Measurements from ENCODE around the gene VAT1L. TPM values are rescaled to one million over a fixed set of nuclear protein-coding genes. Genes with fewer than 3 reads are reported as not detected.

The VAT1L gene
- total and polyA plus RNA-seq, 10 of the 15 experiments (the other 5 are each of a cell fraction or from before 2014, with no cell fraction given): 0.06 to 0.18 (median 0.10) TPM; not detected in 5

DNA sequence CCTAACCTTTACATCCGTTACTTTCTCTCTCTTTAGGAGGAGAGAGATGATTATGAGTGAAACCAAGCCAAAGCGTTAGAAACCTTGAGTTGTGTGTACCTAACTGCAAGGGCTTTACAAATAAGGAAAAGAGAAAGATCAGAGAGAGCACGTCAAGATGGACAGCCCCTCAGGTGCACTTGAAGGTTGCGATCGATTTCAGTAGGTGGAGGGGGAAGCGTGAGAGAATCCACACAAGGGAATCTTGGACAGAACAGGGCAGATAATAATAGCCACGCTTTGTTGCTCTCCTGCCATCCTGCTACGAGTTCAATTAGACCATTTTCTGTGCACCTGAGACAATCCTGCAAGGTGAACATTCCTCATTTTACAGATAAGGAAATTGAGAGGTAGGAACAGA, 78.4 kb downstream of the VAT1L start:
- no peak overlapping the region for H3K4me3 ChIP-seq
- no peak overlapping the region for H3K4me2 ChIP-seq (ENCODE audit: control insufficient read depth, insufficient read depth)
- H3K4me1 ChIP-seq (ENCODE audit: control insufficient read depth, insufficient read depth, low read length): peaks cover 6% of the 10 kb centered on the region
- H2AFZ ChIP-seq (ENCODE audit: control insufficient read depth, low read depth, low read length): no peak overlapping the region
- H3K36me3 ChIP-seq (ENCODE audit: control insufficient read depth in 2 of 2, insufficient read depth in 2 of 2, low read length in 1 of 2): no peaks in the 10 kb centered on the region
- no peak for DNase-seq (ENCODE audit: low read depth, low spot score)
- ChIA-PET POLR2A (no interaction called here), RAD21 (ENCODE audit: unreplicated experiment) (no interaction called here), SMC1A (ENCODE audit: uncharacterized antibody, unreplicated experiment) (no interaction called here), CTCF (no interaction called here)
- H3K9me3 ChIP-seq (replicated peaks; ENCODE audit: control insufficient read depth, insufficient read depth, low read length): no peaks in the 10 kb centered on the region
- WGBS (ENCODE audit: insufficient coverage, insufficient replicate concordance, low lambda C conversion rate, missing lambda C conversion rate): 48% methylated on average over 8 of the region's 8 CpGs
- H3K27ac ChIP-seq (ENCODE audit: control insufficient read depth, insufficient read depth): no peak overlapping the region
- no peaks in the 10 kb centered on the region; a peak in 1 of 4 replicates for H3K27me3 ChIP-seq (replicated peaks in 1 of 2; ENCODE audit: control insufficient read depth in 2 of 2, insufficient read depth in 2 of 2, low read length in 1 of 2)
- no peaks in the 10 kb centered on the region for H4K20me1 ChIP-seq (ENCODE audit: control insufficient read depth, insufficient read depth)
- FAIRE-seq: no peak
- intact Hi-C loops (cut with micrococcal nuclease; ENCODE audit: unreplicated experiment) (no loop called here), in situ Hi-C loops (cut with MboI) (no loop called here)
- ATAC-seq: no peak
- H3K79me2 ChIP-seq (ENCODE audit: control insufficient read depth, insufficient read depth, low read length): no peaks in the 10 kb centered on the region
- no TSS peak for BruUV-seq (replicated peaks)
- no peak overlapping the region for H3K9ac ChIP-seq (ENCODE audit: control insufficient read depth, insufficient read depth, low read length)
- TF ChIP-seq KAT2A (conservative IDR thresholded peaks at IDR 0.05; ENCODE audit: control insufficient read depth, low read depth, low read length) (no peak), ZNF384 (IDR thresholded peaks at IDR 0.05; ENCODE audit: borderline replicate concordance, low read depth, low read length) (no peak), PAX5 (IDR thresholded peaks at IDR 0.05; ENCODE audit: borderline replicate concordance, low read depth, low read length) (no peak), BHLHE40 (IDR thresholded peaks at IDR 0.05; ENCODE audit: borderline replicate concordance in 1 of 2, low read depth in 2 of 2, low read length in 1 of 2) (no peak), CHD4 (IDR thresholded peaks at IDR 0.05) (no peak), MXI1 (IDR thresholded peaks at IDR 0.05; ENCODE audit: low read depth, low read length) (no peak), ZNF207 (IDR thresholded peaks at IDR 0.05; ENCODE audit: borderline replicate concordance) (no peak), RB1 (IDR thresholded peaks at IDR 0.05; ENCODE audit: borderline replicate concordance) (no peak), TBL1XR1 (IDR thresholded peaks at IDR 0.05; ENCODE audit: low read depth, low read length) (no peak)
- TF ChIP-seq, protein P1, sequence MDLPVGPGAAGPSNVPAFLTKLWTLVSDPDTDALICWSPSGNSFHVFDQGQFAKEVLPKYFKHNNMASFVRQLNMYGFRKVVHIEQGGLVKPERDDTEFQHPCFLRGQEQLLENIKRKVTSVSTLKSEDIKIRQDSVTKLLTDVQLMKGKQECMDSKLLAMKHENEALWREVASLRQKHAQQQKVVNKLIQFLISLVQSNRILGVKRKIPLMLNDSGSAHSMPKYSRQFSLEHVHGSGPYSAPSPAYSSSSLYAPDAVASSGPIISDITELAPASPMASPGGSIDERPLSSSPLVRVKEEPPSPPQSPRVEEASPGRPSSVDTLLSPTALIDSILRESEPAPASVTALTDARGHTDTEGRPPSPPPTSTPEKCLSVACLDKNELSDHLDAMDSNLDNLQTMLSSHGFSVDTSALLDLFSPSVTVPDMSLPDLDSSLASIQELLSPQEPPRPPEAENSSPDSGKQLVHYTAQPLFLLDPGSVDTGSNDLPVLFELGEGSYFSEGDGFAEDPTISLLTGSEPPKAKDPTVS (IDR thresholded peaks at IDR 0.05; ENCODE audit: low read depth, low read length): no peak
- TF ChIP-seq, protein P2, sequence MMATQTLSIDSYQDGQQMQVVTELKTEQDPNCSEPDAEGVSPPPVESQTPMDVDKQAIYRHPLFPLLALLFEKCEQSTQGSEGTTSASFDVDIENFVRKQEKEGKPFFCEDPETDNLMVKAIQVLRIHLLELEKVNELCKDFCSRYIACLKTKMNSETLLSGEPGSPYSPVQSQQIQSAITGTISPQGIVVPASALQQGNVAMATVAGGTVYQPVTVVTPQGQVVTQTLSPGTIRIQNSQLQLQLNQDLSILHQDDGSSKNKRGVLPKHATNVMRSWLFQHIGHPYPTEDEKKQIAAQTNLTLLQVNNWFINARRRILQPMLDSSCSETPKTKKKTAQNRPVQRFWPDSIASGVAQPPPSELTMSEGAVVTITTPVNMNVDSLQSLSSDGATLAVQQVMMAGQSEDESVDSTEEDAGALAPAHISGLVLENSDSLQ (IDR thresholded peaks at IDR 0.05): no peak
- TF ChIP-seq, protein P3, sequence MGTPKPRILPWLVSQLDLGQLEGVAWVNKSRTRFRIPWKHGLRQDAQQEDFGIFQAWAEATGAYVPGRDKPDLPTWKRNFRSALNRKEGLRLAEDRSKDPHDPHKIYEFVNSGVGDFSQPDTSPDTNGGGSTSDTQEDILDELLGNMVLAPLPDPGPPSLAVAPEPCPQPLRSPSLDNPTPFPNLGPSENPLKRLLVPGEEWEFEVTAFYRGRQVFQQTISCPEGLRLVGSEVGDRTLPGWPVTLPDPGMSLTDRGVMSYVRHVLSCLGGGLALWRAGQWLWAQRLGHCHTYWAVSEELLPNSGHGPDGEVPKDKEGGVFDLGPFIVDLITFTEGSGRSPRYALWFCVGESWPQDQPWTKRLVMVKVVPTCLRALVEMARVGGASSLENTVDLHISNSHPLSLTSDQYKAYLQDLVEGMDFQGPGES (IDR thresholded peaks at IDR 0.05): no peak
- TF ChIP-seq, protein P4, sequence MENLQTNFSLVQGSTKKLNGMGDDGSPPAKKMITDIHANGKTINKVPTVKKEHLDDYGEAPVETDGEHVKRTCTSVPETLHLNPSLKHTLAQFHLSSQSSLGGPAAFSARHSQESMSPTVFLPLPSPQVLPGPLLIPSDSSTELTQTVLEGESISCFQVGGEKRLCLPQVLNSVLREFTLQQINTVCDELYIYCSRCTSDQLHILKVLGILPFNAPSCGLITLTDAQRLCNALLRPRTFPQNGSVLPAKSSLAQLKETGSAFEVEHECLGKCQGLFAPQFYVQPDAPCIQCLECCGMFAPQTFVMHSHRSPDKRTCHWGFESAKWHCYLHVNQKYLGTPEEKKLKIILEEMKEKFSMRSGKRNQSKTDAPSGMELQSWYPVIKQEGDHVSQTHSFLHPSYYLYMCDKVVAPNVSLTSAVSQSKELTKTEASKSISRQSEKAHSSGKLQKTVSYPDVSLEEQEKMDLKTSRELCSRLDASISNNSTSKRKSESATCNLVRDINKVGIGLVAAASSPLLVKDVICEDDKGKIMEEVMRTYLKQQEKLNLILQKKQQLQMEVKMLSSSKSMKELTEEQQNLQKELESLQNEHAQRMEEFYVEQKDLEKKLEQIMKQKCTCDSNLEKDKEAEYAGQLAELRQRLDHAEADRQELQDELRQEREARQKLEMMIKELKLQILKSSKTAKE (IDR thresholded peaks at IDR 0.05; ENCODE audit: low read depth, poor library complexity, severe bottlenecking): no peak
- TF ChIP-seq, protein P5, sequence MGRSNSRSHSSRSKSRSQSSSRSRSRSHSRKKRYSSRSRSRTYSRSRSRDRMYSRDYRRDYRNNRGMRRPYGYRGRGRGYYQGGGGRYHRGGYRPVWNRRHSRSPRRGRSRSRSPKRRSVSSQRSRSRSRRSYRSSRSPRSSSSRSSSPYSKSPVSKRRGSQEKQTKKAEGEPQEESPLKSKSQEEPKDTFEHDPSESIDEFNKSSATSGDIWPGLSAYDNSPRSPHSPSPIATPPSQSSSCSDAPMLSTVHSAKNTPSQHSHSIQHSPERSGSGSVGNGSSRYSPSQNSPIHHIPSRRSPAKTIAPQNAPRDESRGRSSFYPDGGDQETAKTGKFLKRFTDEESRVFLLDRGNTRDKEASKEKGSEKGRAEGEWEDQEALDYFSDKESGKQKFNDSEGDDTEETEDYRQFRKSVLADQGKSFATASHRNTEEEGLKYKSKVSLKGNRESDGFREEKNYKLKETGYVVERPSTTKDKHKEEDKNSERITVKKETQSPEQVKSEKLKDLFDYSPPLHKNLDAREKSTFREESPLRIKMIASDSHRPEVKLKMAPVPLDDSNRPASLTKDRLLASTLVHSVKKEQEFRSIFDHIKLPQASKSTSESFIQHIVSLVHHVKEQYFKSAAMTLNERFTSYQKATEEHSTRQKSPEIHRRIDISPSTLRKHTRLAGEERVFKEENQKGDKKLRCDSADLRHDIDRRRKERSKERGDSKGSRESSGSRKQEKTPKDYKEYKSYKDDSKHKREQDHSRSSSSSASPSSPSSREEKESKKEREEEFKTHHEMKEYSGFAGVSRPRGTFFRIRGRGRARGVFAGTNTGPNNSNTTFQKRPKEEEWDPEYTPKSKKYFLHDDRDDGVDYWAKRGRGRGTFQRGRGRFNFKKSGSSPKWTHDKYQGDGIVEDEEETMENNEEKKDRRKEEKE (IDR thresholded peaks at IDR 0.05): no peak
